Sigmoid colon (tissue), 7 donors: ENCODE measurements around the gene OMP. TPM values are rescaled to one million over a fixed set of nuclear protein-coding genes. Genes with fewer than 3 reads are reported as not detected.

ENCODE experiments used
- DNase-seq: peaks from one replicate; pipeline ENCODE4 v3.0.0-alpha.2; 2019
- H3K27ac ChIP-seq, 4 donors: fragments of 200-600 bp; sonication (generic); one replicate each; pipeline ENCODE4 v1.5.1; 2016 to 2019; ENCODE audit warnings: mild to moderate bottlenecking in 1 of 4
- H3K27me3 ChIP-seq, 3 donors: fragments of 200-600 bp; sonication (generic); one replicate each; pipeline ENCODE4 v1.5.1; 2019; ENCODE audit warnings: mild to moderate bottlenecking in 1 of 3
- H3K36me3 ChIP-seq, 4 donors: fragments of 200-600 bp; sonication (generic); one replicate each; pipeline ENCODE4 v1.5.1; 2016 to 2019
- H3K4me1 ChIP-seq, 4 donors: fragments of 200-600 bp; sonication (generic); one replicate each; pipeline ENCODE4 v1.5.1; 2017 to 2019
- H3K4me3 ChIP-seq, 4 donors: fragments of 200-600 bp; sonication (generic); one replicate each; pipeline ENCODE4 v1.5.1; 2017 to 2019; ENCODE audit warnings: mild to moderate bottlenecking in 2 of 4, moderate library complexity in 1 of 4
- H3K9me3 ChIP-seq, 4 donors: fragments of 200-600 bp in 3 of 4; sonication (generic) in 3 of 4; one replicate each; pipeline versions ENCODE4 v1.5.1 to v1.6.1; 2013 to 2019
- EP300 ChIP-seq, 4 donors: sonication (generic); formaldehyde crosslinking; IDR thresholded peaks; one replicate each; pipeline ENCODE4 v1.6.1; 2017; ENCODE audit warnings: antibody characterized with exemption in 4 of 4
- POLR2A ChIP-seq, 2 donors: fragments of 450-650 bp; IDR thresholded peaks; one replicate each; pipeline ENCODE4 v1.6.1; 2016; ENCODE audit warnings: antibody characterized with exemption in 2 of 2, mild to moderate bottlenecking in 2 of 2, moderate library complexity in 2 of 2
- POLR2AphosphoS5 ChIP-seq, 4 donors: sonication (generic); formaldehyde crosslinking; IDR thresholded peaks; one replicate each; pipeline ENCODE4 v1.6.1; 2017; ENCODE audit warnings: antibody characterized with exemption in 4 of 4
- WGBS, 2 donors: extraction: QIAGEN DNeasy Blood & Tissue Kit; methylation state at CpG; one replicate each; pipeline ENCODE4 v1.1.7; 2013; 5-methylcytosine and 5-hydroxymethylcytosine counted together
- intact Hi-C: fragments of 100-400 bp; cut with DNase I; formaldehyde crosslinking; loops from one replicate; pipeline ENCODE4 v1.15.1; 2023
- polyA plus RNA-seq, 3 donors: library from polyadenylated mRNA; stranded (reverse); fragments of 200-250 nt; gene quantifications; one replicate each; pipeline ENCODE4 v1.2.3, GENCODE V29; 2013
- total RNA-seq, 4 donors: library from RNA; depleted of rRNA; stranded (reverse); fragments of >200 nt; gene quantifications; one replicate each; pipeline ENCODE4 v1.1.0, GENCODE V29; 2016
- TF ChIP-seq, protein P1 (sequence below), 4 experiments: fragments of 450-650 bp in 3 of 4; fragments of 200-600 bp in 1 of 4; IDR thresholded peaks; one replicate each; pipeline ENCODE4 v1.5.1; 2016 to 2019; ENCODE audit warnings: antibody characterized with exemption in 4 of 4, mild to moderate bottlenecking in 3 of 4, moderate library complexity in 2 of 4
- donor health status: healthy with polysubstance abuse.
- donor health status: Bipolar disorder and iron deficiency.
- donor health status: healthy.

The OMP gene
- total and polyA plus RNA-seq, 7 donors: 1.4 to 4.5 TPM; not detected in 5

DNA sequence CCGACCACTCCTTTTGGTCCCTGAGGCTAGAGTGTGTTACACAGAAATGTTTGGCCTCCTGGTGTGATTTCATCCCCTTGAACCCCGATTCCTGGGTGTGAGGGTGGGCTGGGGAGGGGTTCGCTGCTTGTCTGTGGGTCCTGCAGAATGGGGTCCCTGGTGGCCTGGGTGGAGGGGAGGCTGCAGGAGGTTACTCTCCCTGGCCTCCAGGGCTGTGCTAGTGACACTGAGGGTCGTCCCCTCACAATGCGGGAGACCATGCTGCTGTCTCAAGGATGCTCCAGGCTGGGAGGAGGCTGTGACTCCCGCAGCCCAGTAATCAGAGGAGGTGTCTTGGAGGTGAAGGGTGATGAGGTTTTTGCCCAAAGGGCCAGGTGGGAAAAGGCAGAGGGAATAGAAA is 17.0 kb upstream of the OMP start:
- intact Hi-C loops: no loop called here
- TF ChIP-seq, protein P1, sequence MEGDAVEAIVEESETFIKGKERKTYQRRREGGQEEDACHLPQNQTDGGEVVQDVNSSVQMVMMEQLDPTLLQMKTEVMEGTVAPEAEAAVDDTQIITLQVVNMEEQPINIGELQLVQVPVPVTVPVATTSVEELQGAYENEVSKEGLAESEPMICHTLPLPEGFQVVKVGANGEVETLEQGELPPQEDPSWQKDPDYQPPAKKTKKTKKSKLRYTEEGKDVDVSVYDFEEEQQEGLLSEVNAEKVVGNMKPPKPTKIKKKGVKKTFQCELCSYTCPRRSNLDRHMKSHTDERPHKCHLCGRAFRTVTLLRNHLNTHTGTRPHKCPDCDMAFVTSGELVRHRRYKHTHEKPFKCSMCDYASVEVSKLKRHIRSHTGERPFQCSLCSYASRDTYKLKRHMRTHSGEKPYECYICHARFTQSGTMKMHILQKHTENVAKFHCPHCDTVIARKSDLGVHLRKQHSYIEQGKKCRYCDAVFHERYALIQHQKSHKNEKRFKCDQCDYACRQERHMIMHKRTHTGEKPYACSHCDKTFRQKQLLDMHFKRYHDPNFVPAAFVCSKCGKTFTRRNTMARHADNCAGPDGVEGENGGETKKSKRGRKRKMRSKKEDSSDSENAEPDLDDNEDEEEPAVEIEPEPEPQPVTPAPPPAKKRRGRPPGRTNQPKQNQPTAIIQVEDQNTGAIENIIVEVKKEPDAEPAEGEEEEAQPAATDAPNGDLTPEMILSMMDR (IDR thresholded peaks at IDR 0.05): no peak
- TF ChIP-seq POLR2A (IDR thresholded peaks at IDR 0.05) (no peak), POLR2AphosphoS5 (IDR thresholded peaks at IDR 0.05) (no peak), EP300 (IDR thresholded peaks at IDR 0.05) (no peak)
- peaks cover 0 to 14% (median 0%) of the 10 kb centered on the region in 4 donors for H3K36me3 ChIP-seq
- H3K27me3 ChIP-seq: no peaks in the 10 kb centered on the region
- H3K9me3 ChIP-seq: no peaks in the 10 kb centered on the region
- peaks cover 0 to 25% (median 14%) of the 10 kb centered on the region in 4 donors for H3K4me1 ChIP-seq
- DNase-seq: peak; percentile 52
- 81 to 92% methylated on average over 6 of the region's 6 CpGs for WGBS, 2 donors
- H3K4me3 ChIP-seq: no peak overlapping the region
- H3K27ac ChIP-seq: no peak overlapping the region

DNA sequence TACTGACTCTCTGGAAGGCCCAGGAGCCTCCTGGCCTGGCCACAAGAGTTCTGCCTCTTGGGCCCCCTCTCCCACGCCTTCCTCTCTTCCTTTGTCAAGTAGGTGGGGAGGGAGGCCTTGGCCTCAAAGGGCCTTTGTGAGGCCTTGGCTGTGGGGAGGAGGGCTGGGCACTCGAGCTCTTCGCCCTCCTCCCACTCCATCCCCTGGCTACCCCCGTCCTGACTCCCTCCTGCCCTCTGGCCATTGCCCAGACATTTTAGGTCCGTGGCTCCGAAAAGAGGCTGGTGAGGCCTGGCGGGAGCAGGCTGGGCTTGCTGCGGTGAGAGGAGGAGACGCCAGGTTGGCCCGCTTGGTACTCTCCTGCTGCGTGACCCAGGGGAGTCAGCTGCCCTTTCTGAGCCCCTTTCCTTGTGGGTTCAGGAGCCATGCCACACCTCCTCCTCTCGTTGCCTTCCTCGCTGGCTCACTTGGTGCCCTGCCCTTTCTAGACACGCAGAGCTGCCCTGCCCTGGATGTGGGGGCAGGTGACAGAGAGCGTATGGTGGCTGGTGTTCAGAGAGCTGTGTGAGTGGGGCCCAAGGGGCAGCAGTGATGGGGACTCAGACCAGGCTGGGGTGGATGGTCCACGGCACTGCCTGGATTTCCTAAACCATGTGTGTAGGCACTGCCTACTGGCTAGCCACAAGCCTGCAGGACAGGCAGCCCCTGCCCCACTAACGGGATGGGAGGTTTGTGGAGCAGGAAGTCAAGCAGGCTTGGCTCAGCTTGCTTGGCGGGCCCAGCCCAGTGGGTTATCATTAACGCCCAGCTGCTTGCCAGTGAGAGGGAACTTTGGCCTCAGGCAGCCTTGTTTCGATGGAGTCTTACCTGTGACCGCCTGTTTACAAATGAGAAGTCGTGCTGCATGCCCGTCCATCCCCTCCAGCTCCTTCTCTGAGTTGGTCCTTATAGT is 15.8 kb upstream of the OMP start:
- Histone ChIP-seq H3K27ac (peak overlapping the region in 2 of 4 donors; percentile 43 to 57), H3K9me3 (no peaks in the 10 kb centered on the region), H3K27me3 (no peaks in the 10 kb centered on the region), H3K4me1 (peaks cover 0 to 25% (median 14%) of the 10 kb centered on the region in 4 donors), H3K36me3 (peaks cover 0 to 14% (median 0%) of the 10 kb centered on the region in 4 donors), H3K4me3 (no peak overlapping the region)
- intact Hi-C loops: no loop called here
- peak; percentile 60 for DNase-seq
- TF ChIP-seq, protein P1 (IDR thresholded peaks at IDR 0.05): no peak
- TF ChIP-seq POLR2A (IDR thresholded peaks at IDR 0.05) (no peak), EP300 (IDR thresholded peaks at IDR 0.05) (no peak), POLR2AphosphoS5 (IDR thresholded peaks at IDR 0.05) (no peak)
- 15 to 71% methylated on average over 23 of the region's 23 CpGs for WGBS, 2 donors

DNA sequence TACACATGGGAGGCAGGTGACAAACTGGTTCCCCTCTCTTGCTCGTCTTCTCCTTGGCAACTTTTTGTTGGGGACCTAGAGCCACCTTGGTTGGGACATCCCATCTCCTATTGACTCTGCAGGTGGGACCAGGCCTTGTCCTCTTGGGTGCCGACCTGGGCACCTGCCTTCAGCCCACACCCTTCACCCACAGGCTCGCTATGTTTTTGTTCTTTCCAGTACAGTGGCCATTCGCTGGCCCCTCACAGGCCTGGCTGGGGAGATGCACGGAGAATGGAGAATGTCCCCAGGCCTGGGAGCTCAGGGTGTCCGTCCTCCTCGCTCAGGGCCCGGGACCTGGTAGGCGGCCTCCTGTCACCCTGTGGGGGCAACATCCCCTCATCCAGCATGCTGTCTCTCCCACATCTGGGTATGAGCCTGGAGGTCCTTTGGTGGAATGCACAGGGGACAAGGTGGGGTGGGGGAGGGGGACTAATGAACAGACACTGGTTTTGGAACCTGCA is 14.9 kb upstream of the OMP start:
- intact Hi-C loops: no loop called here
- TF ChIP-seq EP300 (IDR thresholded peaks at IDR 0.05): no peak
- TF ChIP-seq, protein P1 (IDR thresholded peaks at IDR 0.05): no peak
- TF ChIP-seq POLR2A (IDR thresholded peaks at IDR 0.05): no peak
- TF ChIP-seq POLR2AphosphoS5 (IDR thresholded peaks at IDR 0.05): no peak
- Histone ChIP-seq H3K9me3 (no peaks in the 10 kb centered on the region), H3K27me3 (no peaks in the 10 kb centered on the region), H3K36me3 (peaks cover 0 to 14% (median 0%) of the 10 kb centered on the region in 4 donors), H3K4me3 (no peak overlapping the region), H3K27ac (peak overlapping the region in 1 of 4 donors; percentile 44), H3K4me1 (peaks cover 0 to 15% (median 6%) of the 10 kb centered on the region in 4 donors)
- no peak for DNase-seq
- 69 to 89% methylated on average over 9 of the region's 9 CpGs for WGBS, 2 donors

DNA sequence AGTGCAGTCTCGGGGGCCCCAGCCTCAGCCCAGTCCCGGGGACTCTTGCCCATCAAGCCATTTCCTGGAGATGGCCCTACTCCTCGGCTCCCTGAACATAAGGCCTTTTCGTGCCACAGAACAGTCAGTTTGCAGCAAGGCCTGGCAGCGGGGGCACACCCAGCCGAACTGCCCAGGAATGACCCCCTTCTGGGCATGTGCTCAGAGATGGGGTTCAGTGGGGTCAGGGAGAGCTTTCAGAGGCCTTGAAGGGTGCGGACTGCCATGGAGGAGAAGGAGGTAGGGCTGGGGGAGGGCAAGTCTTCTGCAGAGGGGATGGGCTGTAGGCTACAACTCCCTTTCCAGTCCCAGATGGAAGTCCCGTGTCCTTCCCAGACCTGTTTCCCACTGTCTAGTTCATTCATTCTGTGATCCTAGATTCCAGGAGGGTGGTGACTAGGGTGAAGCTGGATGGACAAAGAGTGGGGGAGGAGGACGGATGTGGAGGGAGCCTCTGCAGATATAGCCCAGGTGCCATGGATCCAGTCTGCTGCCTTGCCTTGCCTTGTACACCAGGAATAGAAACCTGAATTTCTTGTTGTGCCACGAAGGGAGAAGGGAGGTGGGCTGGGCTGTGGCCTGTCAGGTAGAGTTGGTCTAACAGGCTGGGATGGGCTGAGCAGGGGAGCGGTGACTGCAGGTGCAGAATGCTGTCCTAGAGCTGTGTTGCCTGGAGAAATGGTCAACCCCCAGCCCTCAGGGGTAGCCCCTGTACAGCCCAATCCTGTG is 14.2 kb upstream of the OMP start:
- intact Hi-C loops: no loop called here
- Histone ChIP-seq H3K36me3 (peaks cover 0 to 14% (median 0%) of the 10 kb centered on the region in 4 donors), H3K27me3 (no peaks in the 10 kb centered on the region), H3K9me3 (no peaks in the 10 kb centered on the region), H3K4me3 (no peak overlapping the region), H3K4me1 (peaks cover 0 to 8% (median under 1%) of the 10 kb centered on the region in 4 donors), H3K27ac (peak overlapping the region in 1 of 4 donors; percentile 44)
- 22 to 64% methylated on average over 11 of the region's 11 CpGs for WGBS, 2 donors
- TF ChIP-seq POLR2A (IDR thresholded peaks at IDR 0.05): no peak
- TF ChIP-seq, protein P1 (IDR thresholded peaks at IDR 0.05): no peak
- no peak for TF ChIP-seq EP300 (IDR thresholded peaks at IDR 0.05)
- no peak for TF ChIP-seq POLR2AphosphoS5 (IDR thresholded peaks at IDR 0.05)
- DNase-seq: peak; percentile 54
